HepG2 (cell line): Measurements from ENCODE around the gene NFE2. TPM values are rescaled to one million over a fixed set of nuclear protein-coding genes. Genes with fewer than 3 reads are reported as not detected.

ENCODE experiments used
- DMTF1 ChIP-seq: sonication (generic); formaldehyde crosslinking; IDR thresholded peaks from 2 replicates; pipeline ENCODE4 v1.4.0; 2020; ENCODE audit warnings: mild to moderate bottlenecking, missing genetic modification reagents
- GABPA ChIP-seq, 2 experiments: IDR thresholded peaks; 2 replicates each; pipeline ENCODE4 v1.6.1; 2011 to 2016; ENCODE audit warnings: low read depth in 2 of 2, low read length in 1 of 2, missing biosample characterization in 1 of 2, missing genetic modification characterization in 1 of 2
- GZF1 ChIP-seq: sonication (generic); formaldehyde crosslinking; IDR thresholded peaks from 2 replicates; pipeline ENCODE4 v1.5.1; 2020; ENCODE audit warnings: mild to moderate bottlenecking, missing genetic modification reagents
- KMT2B ChIP-seq: IDR thresholded peaks from 2 replicates; pipeline ENCODE4 v1.6.1; 2016; ENCODE audit warnings: missing genetic modification reagents, missing compliant biosample characterization
- MTF1 ChIP-seq: sonication (generic); formaldehyde crosslinking; IDR thresholded peaks from 2 replicates; pipeline ENCODE4 v1.5.0; 2020; ENCODE audit warnings: missing genetic modification reagents
- MXI1 ChIP-seq: IDR thresholded peaks from 3 replicates; pipeline ENCODE4 v1.6.1; 2012; ENCODE audit warnings: low read depth, low read length, inconsistent platforms, borderline replicate concordance
- NR2C2 ChIP-seq: sonication (generic); formaldehyde crosslinking; IDR thresholded peaks from 2 replicates; pipeline ENCODE4 v1.4.0; 2020; ENCODE audit warnings: missing genetic modification reagents, mild to moderate bottlenecking, moderate library complexity, borderline replicate concordance
- RBAK ChIP-seq: sonication (generic); formaldehyde crosslinking; IDR thresholded peaks from 2 replicates; pipeline ENCODE4 v1.5.1; 2020; ENCODE audit warnings: mild to moderate bottlenecking, missing genetic modification reagents
- RNF2 ChIP-seq: fragments of 450-650 bp; conservative IDR thresholded peaks from 2 replicates; pipeline ENCODE4 v1.6.1; 2016; ENCODE audit warnings: low read depth
- SATB2 ChIP-seq: sonication (generic); formaldehyde crosslinking; IDR thresholded peaks from 2 replicates; pipeline ENCODE4 v1.5.0; 2020; ENCODE audit warnings: missing genetic modification reagents
- SMAD3 ChIP-seq: sonication (generic); formaldehyde crosslinking; IDR thresholded peaks from 2 replicates; pipeline ENCODE4 v1.4.0; 2020; ENCODE audit warnings: missing genetic modification reagents
- SRSF9 ChIP-seq: fragments of 200-400 bp; formaldehyde crosslinking; IDR thresholded peaks from 2 replicates; pipeline ENCODE4 v1.6.1; 2018; ENCODE audit warnings: borderline replicate concordance, mild to moderate bottlenecking, low read depth, low read length; ENCODE audit not compliant: insufficient read depth, poor library complexity, severe bottlenecking
- THAP8 ChIP-seq: sonication (generic); formaldehyde crosslinking; IDR thresholded peaks from 2 replicates; pipeline ENCODE4 v1.5.1; 2020; ENCODE audit warnings: missing genetic modification reagents, mild to moderate bottlenecking, borderline replicate concordance
- U2AF1 ChIP-seq: fragments of 200-400 bp; formaldehyde crosslinking; optimal IDR thresholded peaks from 2 replicates; pipeline ENCODE3; 2017; ENCODE audit warnings: mild to moderate bottlenecking, low read depth, low read length
- UBTF ChIP-seq: sonication (generic); formaldehyde crosslinking; IDR thresholded peaks from 2 replicates; pipeline ENCODE4 v1.4.0; 2020; ENCODE audit warnings: mild to moderate bottlenecking, missing genetic modification reagents
- ZNF225 ChIP-seq: sonication (generic); formaldehyde crosslinking; IDR thresholded peaks from 2 replicates; pipeline ENCODE4 v1.4.0; 2020; ENCODE audit warnings: mild to moderate bottlenecking, missing genetic modification reagents
- ZNF281 ChIP-seq: sonication (generic); formaldehyde crosslinking; IDR thresholded peaks from 2 replicates; pipeline ENCODE4 v1.4.0; 2020; ENCODE audit warnings: missing genetic modification reagents, borderline replicate concordance
- ZNF710 ChIP-seq: sonication (generic); formaldehyde crosslinking; IDR thresholded peaks from 2 replicates; pipeline ENCODE4 v1.5.0; 2020; ENCODE audit warnings: mild to moderate bottlenecking, missing genetic modification reagents, borderline replicate concordance
- polyA plus RNA-seq, 8 experiments: library from polyadenylated mRNA; depleted of rRNA in 3 of 8; stranded (reverse) in 7 of 8; unstranded in 1 of 8; fragments of >200 nt; fragmentation: Illumina TruSeq in 4 of 8; extraction: Trizol in 4 of 8; gene quantifications; 2 replicates each; pipeline versions ENCODE4 v1.2.1 to v1.2.3, GENCODE V29; 2011 to 2016; ENCODE audit warnings: low read depth in 4 of 8, missing spikeins in 1 of 8, mixed read lengths in 1 of 8; ENCODE audit not compliant: insufficient read depth in 1 of 8
- total RNA-seq, 5 experiments: library from RNA; depleted of rRNA; stranded (reverse); fragments of >200 nt; fragmentation: Illumina TruSeq; extraction: Trizol; gene quantifications; 2 replicates each; pipeline ENCODE4 v1.2.3, GENCODE V29; 2016; ENCODE audit warnings: low read depth in 1 of 5

The NFE2 gene
- total and polyA plus RNA-seq, 2 of the 13 experiments (the other 11 are each of a cell fraction or from before 2014, with no cell fraction given), result 4.5 to 7.8 TPM

- TF ChIP-seq ZNF710 (CRISPR knock-in tag) (peak; percentile 79; the same call in 1 of the 2 replicates), MXI1 (peak; percentile 84), RBAK (CRISPR knock-in tag) (no peak), NR2C2 (CRISPR knock-in tag) (no peak), SRSF9 (no peak), U2AF1 (no peak), SATB2 (CRISPR knock-in tag) (0 out of 2 replicates have a peak, but pooled peaks have one; percentile 57), SMAD3 (CRISPR knock-in tag) (peak; percentile 74), RNF2 (peak; percentile 89), ZNF281 (CRISPR knock-in tag) (no peak), UBTF (CRISPR knock-in tag) (peak; percentile 68), THAP8 (CRISPR knock-in tag) (no peak), GZF1 (CRISPR knock-in tag) (no peak), GABPA (IDR thresholded peaks at IDR 0.05; ENCODE audit: low read depth, low read length) (no peak), GABPA (CRISPR knock-in tag; IDR thresholded peaks at IDR 0.05; ENCODE audit: low read depth) (peak; percentile 51), MTF1 (no peak), ZNF225 (CRISPR knock-in tag) (no peak), DMTF1 (CRISPR knock-in tag) (0 out of 2 replicates have a peak, but pooled peaks have one; percentile 50), KMT2B (CRISPR knock-in tag) (peak; percentile 63)
Measured at GRCh38 chr12:54279632-54280467, 21.0 kb downstream of the NFE2 start, which contains the start of gene CBX5 (continued).
